Esophagus muscularis mucosa (tissue), 4 donors: ENCODE results near the gene IGDCC3.

Source experiments
- EP300 ChIP-seq: sonication (generic); formaldehyde crosslinking; IDR thresholded peaks from one replicate; pipeline ENCODE4 v1.6.1; 2017; ENCODE audit warnings: antibody characterized with exemption
- POLR2A ChIP-seq: fragments of 450-650 bp; IDR thresholded peaks from one replicate; pipeline ENCODE4 v1.6.1; 2017; ENCODE audit warnings: antibody characterized with exemption, moderate library complexity, mild to moderate bottlenecking, low read depth
- POLR2AphosphoS5 ChIP-seq, 2 donors: sonication (generic); formaldehyde crosslinking; IDR thresholded peaks; one replicate each; pipeline ENCODE4 v1.6.1; 2017; ENCODE audit warnings: antibody characterized with exemption in 2 of 2
- TF ChIP-seq, protein P1 (sequence below), 3 experiments: fragments of 200-600 bp in 2 of 3; fragments of 450-650 bp in 1 of 3; sonication (generic) in 2 of 3; IDR thresholded peaks; one replicate each; pipeline ENCODE4 v1.5.1; 2017 to 2019; ENCODE audit warnings: antibody characterized with exemption in 3 of 3, mild to moderate bottlenecking in 2 of 3, moderate library complexity in 1 of 3

GRCh38 chr15:65287520-65287855 lies 90.3 kb downstream of the IGDCC3 start:
- no peak for TF ChIP-seq POLR2AphosphoS5 (IDR thresholded peaks at IDR 0.05)
- TF ChIP-seq, protein P1, sequence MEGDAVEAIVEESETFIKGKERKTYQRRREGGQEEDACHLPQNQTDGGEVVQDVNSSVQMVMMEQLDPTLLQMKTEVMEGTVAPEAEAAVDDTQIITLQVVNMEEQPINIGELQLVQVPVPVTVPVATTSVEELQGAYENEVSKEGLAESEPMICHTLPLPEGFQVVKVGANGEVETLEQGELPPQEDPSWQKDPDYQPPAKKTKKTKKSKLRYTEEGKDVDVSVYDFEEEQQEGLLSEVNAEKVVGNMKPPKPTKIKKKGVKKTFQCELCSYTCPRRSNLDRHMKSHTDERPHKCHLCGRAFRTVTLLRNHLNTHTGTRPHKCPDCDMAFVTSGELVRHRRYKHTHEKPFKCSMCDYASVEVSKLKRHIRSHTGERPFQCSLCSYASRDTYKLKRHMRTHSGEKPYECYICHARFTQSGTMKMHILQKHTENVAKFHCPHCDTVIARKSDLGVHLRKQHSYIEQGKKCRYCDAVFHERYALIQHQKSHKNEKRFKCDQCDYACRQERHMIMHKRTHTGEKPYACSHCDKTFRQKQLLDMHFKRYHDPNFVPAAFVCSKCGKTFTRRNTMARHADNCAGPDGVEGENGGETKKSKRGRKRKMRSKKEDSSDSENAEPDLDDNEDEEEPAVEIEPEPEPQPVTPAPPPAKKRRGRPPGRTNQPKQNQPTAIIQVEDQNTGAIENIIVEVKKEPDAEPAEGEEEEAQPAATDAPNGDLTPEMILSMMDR (IDR thresholded peaks at IDR 0.05) = no peak
- TF ChIP-seq POLR2A = no peak
- no peak for TF ChIP-seq EP300
